Eye (tissue), 1 donor: Measurements from ENCODE around the gene STIM1.
"Not testable (repeated sequence)": the region's sequence is repeated elsewhere in the genome, so short reads cannot be mapped to it uniquely, and the experiment has no call there.

ENCODE experiments used
- DNase-seq: peaks from one replicate; pipeline ENCODE4 v3.0.0-alpha.2; 2015

Gene STIM1

DNA sequence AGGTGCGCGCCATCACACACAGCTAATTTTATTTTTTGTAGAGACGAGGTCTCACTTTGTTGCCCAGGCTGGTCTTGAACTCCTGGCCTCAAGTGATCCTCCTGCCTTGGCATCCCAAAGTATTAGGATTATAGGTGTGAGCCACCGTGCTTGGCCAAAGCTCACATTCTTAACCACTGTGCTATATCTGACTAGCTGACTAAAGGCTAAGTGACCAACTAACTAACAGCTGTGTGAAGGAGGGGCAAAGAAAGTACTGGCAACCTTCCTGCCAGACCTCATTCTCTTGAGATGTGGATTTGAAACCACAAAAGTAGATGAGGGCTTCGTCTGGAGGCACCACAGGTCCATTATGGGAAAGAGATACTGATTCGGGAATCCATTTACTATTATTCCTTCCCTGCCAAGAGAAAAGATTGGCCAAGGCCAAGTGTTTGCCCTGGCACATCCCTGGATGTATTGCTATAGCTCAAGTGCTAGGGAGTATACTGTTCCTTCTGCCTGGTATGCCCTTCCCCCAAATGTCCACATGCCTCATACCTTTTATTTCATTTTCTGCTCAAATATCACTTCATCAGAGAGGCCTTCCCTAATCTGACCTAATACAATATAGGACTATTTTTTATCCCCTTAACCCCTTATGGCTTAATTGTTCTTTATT lies 186.4 kb downstream of the STIM1 start:
- DNase-seq, result no peak

DNA sequence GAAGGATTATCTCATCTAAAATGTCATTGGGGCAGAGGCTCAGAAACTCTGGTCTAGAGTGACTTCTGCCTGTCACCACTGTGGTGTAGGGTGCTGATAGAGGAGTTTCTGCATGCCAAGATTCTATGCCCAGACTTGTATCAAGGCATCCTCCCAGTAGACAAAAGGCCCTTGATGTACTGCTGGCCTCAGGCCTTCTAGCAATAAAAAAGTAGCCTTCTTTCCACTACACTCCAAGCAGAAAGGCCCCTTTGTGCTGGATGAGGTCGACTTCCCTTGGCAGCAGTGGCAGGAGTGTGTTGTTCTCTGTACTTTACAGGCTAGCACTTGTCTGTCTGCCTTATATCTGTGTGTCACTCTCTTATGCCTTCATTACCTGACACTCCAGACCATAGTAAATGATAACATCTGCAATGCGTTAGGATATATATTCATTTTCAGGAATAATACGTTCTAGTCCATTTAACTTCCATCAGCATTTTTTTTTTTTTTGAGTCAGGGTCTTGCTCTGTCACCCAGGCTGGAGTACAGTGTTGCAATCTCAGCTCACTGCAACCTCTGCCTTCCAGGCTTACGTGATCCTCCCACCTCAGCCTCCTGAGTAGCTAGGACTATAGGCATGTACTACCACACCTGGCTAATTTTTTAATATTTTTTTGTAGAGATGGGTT lies 189.6 kb downstream of the STIM1 start:
- DNase-seq, result peak; percentile 13

DNA sequence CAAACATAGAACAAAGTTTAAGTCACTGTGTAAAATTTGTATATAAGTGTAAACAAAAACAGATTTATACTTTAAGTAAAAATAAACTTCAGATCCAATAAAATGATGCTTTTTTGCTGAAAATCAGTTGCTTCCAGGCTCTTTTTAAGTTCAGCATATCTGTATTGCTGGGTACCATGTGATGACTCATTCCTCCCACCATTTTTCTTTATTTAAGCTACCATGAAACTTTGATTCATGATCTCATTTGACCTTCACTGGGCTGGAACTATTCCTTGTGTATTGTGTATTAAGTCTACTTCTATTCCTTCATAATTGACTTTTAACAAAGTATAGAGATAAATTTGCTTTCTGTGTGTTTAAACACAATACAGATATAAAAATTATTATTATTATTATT lies 192.9 kb downstream of the STIM1 start:
- no peak for DNase-seq

DNA sequence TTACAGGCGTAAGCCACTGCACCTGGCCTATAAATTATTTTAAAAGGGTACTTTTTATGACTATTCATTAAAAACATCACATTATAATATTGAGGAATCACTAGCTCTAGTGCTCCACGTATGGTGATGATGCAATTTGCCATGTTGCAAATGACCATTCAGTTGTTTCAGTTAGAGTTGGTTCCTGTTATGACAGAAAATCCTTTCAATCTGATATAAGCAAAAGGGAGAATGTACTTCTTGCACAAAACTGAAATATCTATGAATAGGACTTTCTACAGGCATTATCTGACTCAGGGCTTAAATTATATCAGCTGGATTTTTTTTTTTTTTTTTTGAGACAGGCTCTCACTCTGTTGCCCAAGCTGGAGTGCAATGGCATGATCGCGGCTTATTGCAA lies 193.5 kb downstream of the STIM1 start:
- no peak for DNase-seq

DNA sequence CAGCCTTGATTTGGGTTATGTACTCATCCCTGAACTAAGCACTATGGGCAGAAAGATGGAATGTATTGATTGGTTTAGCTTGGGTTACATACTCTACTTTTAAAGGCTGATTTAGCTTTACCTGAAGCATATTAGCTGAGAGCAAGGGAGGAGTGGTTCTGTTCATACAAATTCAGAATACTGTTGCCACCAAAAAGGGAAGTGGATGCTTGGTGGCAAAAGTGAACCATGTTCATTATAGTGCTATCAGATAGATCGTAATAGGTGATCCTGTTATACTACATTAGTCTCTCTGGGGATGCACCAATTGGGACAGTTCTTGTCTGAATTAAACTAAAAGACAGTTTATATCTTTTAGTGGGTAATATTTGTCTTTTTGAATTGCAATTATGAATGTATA lies 194.7 kb downstream of the STIM1 start:
- no peak for DNase-seq

DNA sequence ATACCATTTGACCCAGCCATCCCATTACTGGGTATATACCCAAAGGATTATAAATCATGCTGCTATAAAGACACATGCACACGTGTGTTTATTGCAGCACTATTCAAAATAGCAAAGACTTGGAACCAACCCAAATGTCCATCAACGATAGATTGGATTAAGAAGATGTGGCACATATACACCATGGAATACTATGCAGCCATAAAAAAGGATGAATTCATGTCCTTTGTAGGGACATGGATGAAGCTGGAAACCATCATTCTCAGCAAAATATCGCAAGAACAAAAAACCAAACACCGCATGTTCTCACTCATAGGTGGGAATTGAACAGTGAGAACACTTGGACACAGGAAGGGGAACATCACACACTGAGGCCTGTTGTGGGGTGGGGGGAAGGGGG lies 197.7 kb downstream of the STIM1 start:
- not testable (repeated sequence) for DNase-seq

DNA sequence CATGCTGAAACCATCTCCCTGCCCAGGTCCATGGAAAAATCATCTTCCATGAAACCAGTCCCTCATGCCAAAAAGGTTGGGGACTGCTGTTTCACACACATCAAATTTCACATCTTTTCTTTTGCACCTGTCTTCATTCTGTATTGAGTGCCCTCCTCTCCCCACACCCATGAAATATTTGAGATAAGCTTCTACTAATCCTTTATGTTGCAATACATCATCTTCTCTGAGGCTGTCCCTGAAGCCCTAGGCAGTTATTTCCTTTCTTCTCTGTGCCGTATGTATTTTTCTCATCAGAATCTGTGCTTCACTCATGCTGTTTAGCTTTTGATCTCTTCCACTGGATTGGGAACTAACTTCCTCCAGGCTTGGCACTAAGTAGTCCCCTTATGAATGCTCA lies 199.2 kb downstream of the STIM1 start:
- no peak for DNase-seq

DNA sequence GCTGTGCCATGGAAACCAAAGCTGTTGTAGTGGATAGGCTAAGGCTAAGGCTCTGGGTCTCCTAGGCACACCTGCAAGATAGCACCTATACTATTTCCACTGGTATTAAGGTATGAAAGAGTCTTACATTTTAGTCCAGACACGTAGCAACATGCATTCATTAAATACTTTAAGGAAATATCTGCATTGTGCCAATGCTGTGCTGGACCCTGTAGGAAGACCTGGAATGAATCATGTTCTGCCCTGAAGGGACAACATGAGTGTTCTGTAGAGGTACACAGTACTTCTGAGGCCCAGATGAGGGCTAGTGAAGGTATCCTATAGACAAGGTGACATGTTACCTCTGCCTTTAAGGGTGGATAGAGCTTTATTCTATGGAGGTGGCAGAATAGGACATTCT lies 204.0 kb downstream of the STIM1 start:
- DNase-seq, result no peak

DNA sequence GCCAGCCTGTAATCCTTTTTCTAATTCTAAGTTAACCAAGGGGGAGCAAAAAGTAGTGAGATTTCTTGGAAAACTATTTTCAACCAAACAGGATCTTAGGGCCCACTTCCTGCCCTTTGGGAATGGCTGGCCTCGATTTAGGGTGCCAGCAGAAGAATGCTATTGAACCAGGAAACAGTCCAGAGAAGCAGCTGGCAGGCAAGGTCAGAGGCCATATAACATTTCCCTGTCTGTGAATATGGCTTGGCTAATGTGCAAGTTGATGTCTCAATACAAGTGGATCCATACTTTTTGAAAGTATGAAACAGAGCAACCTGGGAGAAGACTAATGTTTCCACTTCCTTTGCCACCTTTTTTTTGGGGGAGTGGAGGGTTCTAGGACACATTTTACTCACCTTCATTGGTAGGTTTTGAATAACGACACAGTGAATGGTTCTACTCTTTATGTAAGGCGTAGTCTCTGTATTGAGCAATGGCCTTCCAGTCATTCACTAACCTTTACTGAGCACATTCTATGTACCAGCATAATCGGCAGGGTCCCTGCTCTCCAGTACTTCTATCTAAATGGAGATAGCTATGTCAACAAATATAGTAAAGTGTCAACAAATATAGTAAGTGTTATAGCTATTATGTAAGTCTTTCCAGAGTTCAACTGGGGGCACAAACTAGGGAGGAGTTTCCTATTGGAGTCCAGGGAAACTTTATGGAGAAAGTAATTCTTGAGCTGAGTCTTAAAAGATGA lies 204.9 kb downstream of the STIM1 start:
- DNase-seq, result no peak

DNA sequence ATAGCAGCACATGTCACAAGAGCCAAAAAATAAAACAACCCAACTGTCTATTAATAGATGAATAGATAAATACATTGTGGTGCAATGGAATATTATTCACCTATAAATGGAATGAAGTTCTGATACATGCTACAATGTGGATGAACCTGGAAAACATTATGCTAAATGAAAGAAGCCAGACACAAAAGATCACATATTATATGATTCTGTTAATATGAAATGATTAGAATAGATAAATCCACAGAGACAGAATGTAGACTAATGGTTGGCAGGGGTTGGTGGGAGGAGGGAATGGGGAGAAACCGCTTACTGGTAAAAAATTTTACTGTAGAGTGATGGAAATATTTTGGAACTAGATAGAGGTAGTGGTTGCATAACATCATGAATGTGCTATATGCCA lies 206.2 kb downstream of the STIM1 start:
- DNase-seq, result no peak

DNA sequence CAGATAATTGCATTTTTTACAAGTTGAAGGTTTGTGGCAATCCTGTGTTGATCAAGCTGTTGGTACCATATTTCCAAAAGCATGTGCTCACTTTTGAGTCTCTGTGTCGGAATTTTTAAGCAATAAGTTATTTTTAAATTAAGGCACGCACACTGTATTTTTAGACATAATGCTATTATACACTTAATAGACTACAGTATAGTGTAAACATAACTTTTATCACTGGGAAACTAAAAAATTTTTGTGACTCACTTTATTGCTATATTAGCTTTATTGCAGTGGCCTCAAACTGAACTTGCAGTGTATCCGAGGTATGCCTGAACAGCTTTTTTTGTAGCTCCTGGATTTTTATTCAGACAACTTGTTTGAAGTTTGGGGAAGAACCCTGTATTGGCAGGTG lies 207.9 kb downstream of the STIM1 start:
- no peak for DNase-seq

DNA sequence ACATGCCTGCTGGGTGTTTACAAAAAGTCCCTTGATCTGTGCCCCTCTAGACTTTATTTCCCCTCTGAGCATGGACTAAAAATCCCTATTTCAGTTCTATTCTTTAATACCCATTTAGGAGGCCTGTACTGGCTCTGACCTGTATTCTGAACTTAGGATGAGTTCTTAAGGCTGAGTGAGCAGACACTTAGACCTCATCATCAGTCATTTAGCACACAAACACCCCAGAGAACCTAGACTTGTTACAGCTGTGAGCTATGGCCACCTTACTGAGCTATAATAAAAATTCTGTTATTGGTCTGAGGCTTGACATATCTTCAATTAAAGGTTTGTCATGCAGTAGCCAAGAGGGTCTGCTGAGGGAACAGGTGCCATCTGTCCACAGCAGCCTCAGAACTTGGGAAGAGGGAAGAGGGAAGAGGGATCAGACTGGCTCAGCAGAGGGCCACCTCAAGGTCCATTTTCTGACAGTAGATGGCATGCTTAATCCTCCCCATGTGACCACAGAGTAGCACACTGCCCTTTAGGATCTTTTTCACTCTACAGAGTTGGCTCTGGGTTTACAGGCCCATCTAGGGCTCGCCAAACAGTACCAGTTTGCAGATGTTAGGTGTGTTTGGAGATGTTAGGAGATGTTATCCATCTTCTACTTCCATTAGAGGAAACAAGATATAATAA lies 209.0 kb downstream of the STIM1 start:
- no peak for DNase-seq

DNA sequence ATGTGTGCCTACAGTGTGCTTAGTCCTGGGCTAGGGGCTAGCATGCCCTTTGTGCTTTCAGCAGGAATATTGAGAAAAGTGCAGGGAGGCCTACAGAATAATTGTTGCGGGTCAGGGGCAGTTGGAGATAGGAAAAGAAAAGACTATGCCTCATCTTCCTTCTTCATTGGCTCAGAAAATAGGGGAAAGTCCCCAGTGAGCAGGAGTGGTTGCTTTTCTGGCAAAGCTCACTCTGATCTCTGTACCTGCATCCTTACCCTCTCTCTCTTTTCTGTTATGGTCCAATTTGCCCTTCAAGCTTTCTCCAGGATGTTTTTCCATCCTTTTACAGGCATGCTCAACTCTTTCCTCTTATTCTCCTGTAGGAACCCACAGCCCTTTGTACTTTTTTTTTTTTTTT lies 209.6 kb downstream of the STIM1 start:
- no peak for DNase-seq

DNA sequence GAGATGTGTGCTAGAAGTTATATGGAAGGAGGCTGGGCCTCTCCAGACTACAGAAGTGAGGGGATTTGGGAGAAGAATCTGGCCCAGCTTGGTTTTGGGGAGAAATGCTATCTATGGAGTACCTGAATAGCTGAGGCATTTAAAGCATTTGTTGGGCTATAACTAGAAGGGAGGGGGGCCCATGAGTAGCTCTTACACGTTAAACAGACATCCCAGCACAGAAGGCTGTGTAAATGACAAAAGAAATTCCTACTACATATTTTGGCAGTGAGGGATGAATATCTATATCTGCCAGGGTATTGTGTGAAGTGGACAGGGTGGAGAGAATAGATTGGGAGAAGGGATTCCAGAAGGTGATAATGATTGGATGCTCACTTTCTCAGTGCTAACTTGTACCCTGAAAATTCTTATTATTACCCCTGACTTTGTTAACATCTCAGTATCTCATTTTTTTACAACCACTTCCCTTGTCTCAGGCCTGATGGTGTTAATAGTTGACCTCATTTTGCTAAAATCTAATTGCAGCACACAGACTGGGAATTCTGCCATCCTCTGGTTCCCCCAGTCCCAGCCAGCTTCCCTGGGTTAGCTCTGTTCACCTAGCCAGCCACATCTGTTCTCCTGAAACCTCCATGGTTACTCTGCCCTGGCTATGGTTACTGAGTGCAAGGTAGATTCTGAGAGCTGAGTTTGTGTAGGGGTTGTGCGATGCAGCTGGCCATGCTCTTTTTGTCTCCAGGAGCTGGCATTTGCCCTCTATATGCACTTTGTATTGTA lies 210.3 kb downstream of the STIM1 start:
- DNase-seq, result peak; percentile 1

DNA sequence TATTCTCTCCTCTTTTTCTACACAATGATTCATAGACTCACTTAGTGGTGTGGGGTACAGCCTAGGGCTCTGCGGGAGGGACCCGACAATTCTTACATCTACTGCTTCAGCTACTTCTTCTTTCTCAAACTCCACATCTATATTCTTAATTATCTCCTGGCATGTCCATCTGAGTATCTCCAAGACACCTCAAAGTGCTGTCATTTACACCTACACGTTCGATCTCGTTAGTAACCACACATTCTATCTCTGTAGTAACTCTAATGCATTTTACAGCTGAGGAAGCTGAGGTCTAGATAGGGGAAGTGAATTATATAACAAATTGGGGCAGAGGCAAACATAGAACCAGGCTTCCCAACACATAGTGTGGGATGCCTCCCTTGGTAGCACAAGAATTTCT lies 211.4 kb downstream of the STIM1 start:
- DNase-seq, result no peak

DNA sequence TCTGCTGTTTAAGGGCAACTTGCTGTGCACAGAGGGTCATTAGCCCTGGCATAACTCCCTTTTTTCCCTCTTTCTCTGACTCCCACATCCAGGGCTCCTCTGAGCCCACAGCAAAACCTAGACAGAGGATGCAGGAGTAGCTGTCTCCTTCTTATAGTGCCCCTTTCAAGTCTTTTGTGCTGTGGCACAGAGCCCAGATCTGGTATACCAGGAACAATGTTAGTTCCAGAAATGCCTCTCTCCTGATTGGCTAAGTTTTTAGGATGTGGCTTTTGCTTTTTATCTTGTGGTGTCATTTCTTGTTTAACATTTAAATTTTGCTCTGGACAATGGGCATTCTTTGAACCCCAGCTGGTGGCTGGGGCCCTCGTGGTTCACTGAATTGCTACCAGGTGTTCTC lies 213.5 kb downstream of the STIM1 start:
- DNase-seq, result no peak

DNA sequence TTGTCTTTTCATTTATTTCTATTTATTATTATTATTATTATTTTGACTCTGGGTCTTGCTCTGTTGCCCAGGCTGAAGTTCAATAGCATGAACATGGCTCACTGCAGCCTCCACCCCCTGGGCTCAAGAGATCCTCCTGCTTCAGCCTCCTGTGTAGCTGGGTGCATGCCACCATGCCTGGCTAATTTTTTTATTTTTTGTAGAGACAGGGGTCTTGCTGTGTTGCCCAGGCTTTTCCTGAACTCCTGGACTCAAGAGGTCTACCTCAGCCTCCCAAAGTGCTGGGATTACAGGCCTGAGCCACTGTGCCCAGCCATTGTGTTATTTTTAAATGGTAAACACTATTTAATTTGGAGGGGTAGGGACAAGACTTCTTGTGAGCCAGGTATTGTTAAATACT lies 215.9 kb downstream of the STIM1 start:
- DNase-seq, result no peak

DNA sequence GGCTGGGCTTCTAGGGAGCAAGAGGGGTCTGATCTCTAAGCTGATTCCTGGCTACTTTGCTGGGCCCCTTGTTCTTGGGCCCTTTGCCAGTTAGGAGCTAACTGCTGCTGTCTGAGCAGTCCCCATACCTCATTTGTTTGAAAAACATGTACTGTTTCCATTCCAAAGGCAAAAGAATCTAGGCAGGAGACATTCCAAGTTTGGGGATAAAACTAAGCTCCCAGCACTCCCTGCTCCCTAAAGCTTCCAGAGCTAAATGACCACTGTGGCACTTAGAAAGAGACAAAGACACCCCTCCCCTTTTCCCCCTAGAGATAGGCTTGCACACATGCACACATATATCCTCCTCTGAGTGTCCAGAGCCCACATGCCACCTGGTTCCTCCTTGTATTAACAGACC lies 216.4 kb downstream of the STIM1 start:
- peak; percentile 67 for DNase-seq

DNA sequence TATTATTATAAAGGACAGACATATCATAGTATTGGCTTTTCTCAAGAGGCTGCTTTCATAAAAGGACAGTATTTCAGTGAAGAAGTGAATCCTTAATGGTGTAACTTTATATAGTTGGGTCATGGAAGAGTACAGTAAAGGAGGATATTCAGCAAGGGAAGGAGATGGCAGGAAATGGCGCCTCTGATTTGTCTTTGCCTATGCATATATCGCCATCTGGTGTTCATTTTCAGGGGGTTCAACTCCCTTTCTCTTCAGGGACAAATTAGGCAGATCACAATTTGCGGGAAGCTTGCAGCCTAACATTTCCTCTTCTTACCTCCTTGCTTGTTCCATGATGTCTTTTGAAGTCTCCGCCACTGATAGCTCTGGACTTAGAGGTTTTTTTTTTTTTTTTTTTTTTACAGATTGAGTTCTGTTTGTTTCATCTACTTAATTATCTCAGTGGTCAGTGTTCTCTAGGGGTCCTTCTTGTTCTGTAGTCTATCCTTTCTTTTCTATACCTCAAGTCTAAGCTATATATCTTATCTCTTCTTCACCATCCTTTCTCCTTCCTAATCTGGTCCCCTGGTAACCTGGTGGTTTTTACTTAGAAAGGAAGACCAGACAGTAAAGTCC lies 217.3 kb downstream of the STIM1 start:
- peak; percentile 95 for DNase-seq

DNA sequence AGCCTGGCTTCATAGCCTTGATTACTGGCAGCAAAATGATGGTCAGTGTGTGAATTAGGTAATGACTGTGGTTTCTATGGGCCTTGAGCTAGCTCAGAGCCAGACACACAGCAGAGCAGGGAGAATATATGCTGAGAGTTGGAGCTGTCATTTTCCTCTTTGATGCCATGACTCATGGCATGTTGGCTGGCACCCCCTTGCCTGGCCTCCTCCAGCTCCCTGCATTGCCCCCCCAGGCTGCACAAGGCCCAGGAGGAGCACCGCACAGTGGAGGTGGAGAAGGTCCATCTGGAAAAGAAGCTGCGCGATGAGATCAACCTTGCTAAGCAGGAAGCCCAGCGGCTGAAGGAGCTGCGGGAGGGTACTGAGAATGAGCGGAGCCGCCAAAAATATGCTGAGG lies 218.8 kb downstream of the STIM1 start:
- no peak for DNase-seq

DNA sequence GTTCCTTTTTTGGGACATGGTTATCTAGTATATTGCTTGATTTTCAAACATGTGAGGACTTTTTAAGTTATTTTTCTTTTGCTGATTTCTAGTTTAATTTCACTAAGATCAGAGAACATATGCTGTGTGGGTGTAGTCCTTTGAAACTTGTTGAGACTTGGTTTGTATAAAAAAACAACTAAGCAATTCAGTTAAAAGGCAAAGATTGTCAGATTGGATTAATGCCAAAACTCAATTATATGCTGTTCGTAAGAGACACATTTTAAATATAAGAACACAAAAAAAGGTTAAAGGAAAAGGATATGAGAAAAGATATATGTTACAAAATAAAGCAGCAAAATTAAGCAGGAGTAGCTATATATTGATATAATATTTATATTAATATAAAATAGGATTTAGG lies 221.3 kb downstream of the STIM1 start:
- peak; percentile 25 for DNase-seq

DNA sequence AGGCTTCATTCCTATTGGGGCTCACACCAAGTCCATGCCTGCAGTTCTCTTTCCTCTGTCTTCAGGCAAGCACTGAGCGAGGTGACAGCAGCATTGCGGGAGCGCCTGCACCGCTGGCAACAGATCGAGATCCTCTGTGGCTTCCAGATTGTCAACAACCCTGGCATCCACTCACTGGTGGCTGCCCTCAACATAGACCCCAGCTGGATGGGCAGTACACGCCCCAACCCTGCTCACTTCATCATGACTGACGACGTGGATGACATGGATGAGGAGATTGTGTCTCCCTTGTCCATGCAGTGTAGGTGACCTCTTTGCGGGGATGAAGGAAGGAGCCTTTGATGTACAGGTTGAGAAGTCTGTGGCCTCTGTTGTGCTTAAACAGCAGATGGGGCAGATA lies 227.7 kb downstream of the STIM1 start:
- DNase-seq, result no peak
